SK-N-SH treated with all-trans-retinoic acid at 6 μM for 48 hours (cell line): Measurements from ENCODE around the gene UCHL1.

Experiments
- ATAC-seq: fragments of 200-7000 bp; cut with Tn5 transposase; 3 replicates; pipeline ENCODE4 v1.9.1; 2020; ENCODE audit warnings: mild to moderate bottlenecking, moderate library complexity
- ARNTL ChIP-seq: fragments of 450-650 bp; formaldehyde crosslinking; IDR thresholded peaks from 2 replicates; pipeline ENCODE4 v1.5.0; 2020; ENCODE audit warnings: low read depth, mild to moderate bottlenecking, moderate library complexity, borderline replicate concordance
- BACH2 ChIP-seq: fragments of 250-450 bp; sonication (Bioruptor Pico); IDR thresholded peaks from 2 replicates; pipeline ENCODE4 v1.9.0; 2021; ENCODE audit warnings: mild to moderate bottlenecking, borderline replicate concordance
- CSDC2 ChIP-seq: fragments of 250-450 bp; sonication (Bioruptor Pico); IDR thresholded peaks from 2 replicates; pipeline ENCODE4 v1.5.0; 2020; ENCODE audit warnings: mild to moderate bottlenecking, moderate library complexity
- CSRNP3 ChIP-seq: fragments of 250-450 bp; sonication (Bioruptor Pico); IDR thresholded peaks from 2 replicates; pipeline ENCODE4 v1.5.1; 2021; ENCODE audit warnings: mild to moderate bottlenecking, moderate library complexity
- ESRRG ChIP-seq: fragments of 250-450 bp; sonication (Bioruptor Pico); IDR thresholded peaks from 2 replicates; pipeline ENCODE4 v1.6.1; 2021; ENCODE audit warnings: mild to moderate bottlenecking
- GLIS3 ChIP-seq: fragments of 250-450 bp; sonication (Bioruptor Pico); IDR thresholded peaks from 2 replicates; pipeline ENCODE4 v1.5.0; 2020; ENCODE audit warnings: mild to moderate bottlenecking, moderate library complexity
- OSR1 ChIP-seq: fragments of 250-450 bp; sonication (Bioruptor Pico); IDR thresholded peaks from 2 replicates; pipeline ENCODE4 v1.8.0; 2022; ENCODE audit warnings: moderate library complexity, mild to moderate bottlenecking, inconsistent platforms
- PATZ1 ChIP-seq: fragments of 250-450 bp; sonication (Bioruptor Pico); IDR thresholded peaks from 2 replicates; pipeline ENCODE4 v1.8.0; 2020; ENCODE audit warnings: mild to moderate bottlenecking, moderate library complexity, borderline replicate concordance
- PPARA ChIP-seq: fragments of 250-450 bp; sonication (Bioruptor Pico); IDR thresholded peaks from 2 replicates; pipeline ENCODE4 v1.5.0; 2020; ENCODE audit warnings: mild to moderate bottlenecking, borderline replicate concordance
- RARB ChIP-seq: fragments of 250-450 bp; sonication (Bioruptor Pico); IDR thresholded peaks from 2 replicates; pipeline ENCODE4 v1.8.0; 2021; ENCODE audit warnings: mild to moderate bottlenecking, moderate library complexity
- SNAI2 ChIP-seq: fragments of 250-450 bp; sonication (Bioruptor Pico); IDR thresholded peaks from 2 replicates; pipeline ENCODE4 v1.5.0; 2020; ENCODE audit warnings: mild to moderate bottlenecking, moderate library complexity
- TOX ChIP-seq: fragments of 250-450 bp; sonication (Bioruptor Pico); IDR thresholded peaks from 2 replicates; pipeline ENCODE4 v1.8.0; 2021; ENCODE audit warnings: mild to moderate bottlenecking, moderate library complexity, borderline replicate concordance
- TSHZ2 ChIP-seq: fragments of 250-450 bp; sonication (Bioruptor Pico); IDR thresholded peaks from 2 replicates; pipeline ENCODE4 v1.5.0; 2020; ENCODE audit warnings: mild to moderate bottlenecking, moderate library complexity
- ZC3H10 ChIP-seq: fragments of 250-450 bp; sonication (Bioruptor Pico); IDR thresholded peaks from 2 replicates; pipeline ENCODE4 v1.5.1; 2021; ENCODE audit warnings: mild to moderate bottlenecking, moderate library complexity
- ZNF565 ChIP-seq: fragments of 450-650 bp; formaldehyde crosslinking; conservative IDR thresholded peaks from 2 replicates; pipeline ENCODE4 v1.5.0; 2020; ENCODE audit warnings: low read depth, mild to moderate bottlenecking, moderate library complexity
- ZNF8 ChIP-seq: fragments of 450-650 bp; formaldehyde crosslinking; IDR thresholded peaks from 2 replicates; pipeline ENCODE4 v1.5.0; 2020; ENCODE audit warnings: mild to moderate bottlenecking, moderate library complexity
- TF ChIP-seq, protein P1 (sequence below): fragments of 250-450 bp; sonication (Bioruptor Pico); IDR thresholded peaks from 2 replicates; pipeline ENCODE4 v1.8.0; 2021; ENCODE audit warnings: low read depth, mild to moderate bottlenecking, moderate library complexity, borderline replicate concordance
- TF ChIP-seq, protein P2 (sequence below): fragments of 250-450 bp; sonication (Bioruptor Pico); IDR thresholded peaks from 2 replicates; pipeline ENCODE4 v1.5.1; 2020; ENCODE audit warnings: low read depth, mild to moderate bottlenecking, moderate library complexity

The UCHL1 gene

GRCh38 chr4:41236032-41236431 lies 20.7 kb upstream of the UCHL1 start:
- ATAC-seq: no peak
- no peak for TF ChIP-seq SNAI2 (CRISPR knock-in tag)
- TF ChIP-seq RARB (CRISPR knock-in tag): no peak
- TF ChIP-seq, protein P1, sequence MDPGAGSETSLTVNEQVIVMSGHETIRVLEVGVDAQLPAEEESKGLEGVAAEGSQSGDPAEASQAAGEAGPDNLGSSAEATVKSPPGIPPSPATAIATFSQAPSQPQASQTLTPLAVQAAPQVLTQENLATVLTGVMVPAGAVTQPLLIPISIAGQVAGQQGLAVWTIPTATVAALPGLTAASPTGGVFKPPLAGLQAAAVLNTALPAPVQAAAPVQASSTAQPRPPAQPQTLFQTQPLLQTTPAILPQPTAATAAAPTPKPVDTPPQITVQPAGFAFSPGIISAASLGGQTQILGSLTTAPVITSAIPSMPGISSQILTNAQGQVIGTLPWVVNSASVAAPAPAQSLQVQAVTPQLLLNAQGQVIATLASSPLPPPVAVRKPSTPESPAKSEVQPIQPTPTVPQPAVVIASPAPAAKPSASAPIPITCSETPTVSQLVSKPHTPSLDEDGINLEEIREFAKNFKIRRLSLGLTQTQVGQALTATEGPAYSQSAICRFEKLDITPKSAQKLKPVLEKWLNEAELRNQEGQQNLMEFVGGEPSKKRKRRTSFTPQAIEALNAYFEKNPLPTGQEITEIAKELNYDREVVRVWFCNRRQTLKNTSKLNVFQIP (CRISPR knock-in tag): no peak
- TF ChIP-seq GLIS3 (CRISPR knock-in tag): no peak
- TF ChIP-seq CSRNP3 (CRISPR knock-in tag): no peak
- no peak for TF ChIP-seq OSR1 (CRISPR knock-in tag)
- no peak for TF ChIP-seq ZNF8
- no peak for TF ChIP-seq ZC3H10 (CRISPR knock-in tag)
- no peak for TF ChIP-seq ARNTL

GRCh38 chr4:41236508-41236907 lies 20.2 kb upstream of the UCHL1 start:
- ATAC-seq: no peak
- TF ChIP-seq PATZ1 (CRISPR knock-in tag) (no peak), TOX (CRISPR knock-in tag) (no peak), ZNF565 (no peak), ZNF8 (no peak), ZC3H10 (CRISPR knock-in tag) (no peak), CSDC2 (no peak), RARB (CRISPR knock-in tag) (no peak), BACH2 (CRISPR knock-in tag) (no peak), PPARA (CRISPR knock-in tag) (no peak), OSR1 (CRISPR knock-in tag) (no peak)
- TF ChIP-seq, protein P1 (CRISPR knock-in tag): no peak
- TF ChIP-seq, protein P2, sequence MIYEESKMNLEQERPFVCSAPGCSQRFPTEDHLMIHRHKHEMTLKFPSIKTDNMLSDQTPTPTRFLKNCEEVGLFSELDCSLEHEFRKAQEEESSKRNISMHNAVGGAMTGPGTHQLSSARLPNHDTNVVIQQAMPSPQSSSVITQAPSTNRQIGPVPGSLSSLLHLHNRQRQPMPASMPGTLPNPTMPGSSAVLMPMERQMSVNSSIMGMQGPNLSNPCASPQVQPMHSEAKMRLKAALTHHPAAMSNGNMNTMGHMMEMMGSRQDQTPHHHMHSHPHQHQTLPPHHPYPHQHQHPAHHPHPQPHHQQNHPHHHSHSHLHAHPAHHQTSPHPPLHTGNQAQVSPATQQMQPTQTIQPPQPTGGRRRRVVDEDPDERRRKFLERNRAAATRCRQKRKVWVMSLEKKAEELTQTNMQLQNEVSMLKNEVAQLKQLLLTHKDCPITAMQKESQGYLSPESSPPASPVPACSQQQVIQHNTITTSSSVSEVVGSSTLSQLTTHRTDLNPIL (CRISPR knock-in tag): no peak
- TF ChIP-seq, all 23 proteins: peak for 0

DNA sequence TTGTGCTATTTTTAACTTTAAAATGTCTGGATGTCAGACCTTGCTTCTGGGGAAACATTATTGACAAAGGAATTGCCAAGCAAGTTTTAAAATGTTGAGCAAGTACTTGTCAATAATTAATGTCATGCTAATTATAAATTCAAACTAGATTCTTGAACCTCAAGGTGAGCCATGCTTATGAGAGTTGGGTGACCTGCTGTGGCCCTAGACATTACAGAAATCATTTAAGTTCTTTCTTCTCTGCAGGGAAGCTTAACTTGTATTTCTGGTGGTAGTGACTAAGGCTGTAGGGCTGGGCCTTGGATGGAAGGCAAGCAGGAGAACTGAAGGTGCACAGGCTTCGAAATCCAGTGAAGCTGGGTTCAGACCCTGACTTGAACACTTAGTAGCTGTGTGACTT lies 14.8 kb upstream of the UCHL1 start:
- ATAC-seq: no peak
- TF ChIP-seq PPARA (CRISPR knock-in tag) (no peak), TSHZ2 (CRISPR knock-in tag) (no peak), ZNF8 (no peak), PATZ1 (CRISPR knock-in tag) (no peak), CSDC2 (no peak), ZNF565 (no peak), ESRRG (CRISPR knock-in tag) (no peak)
- TF ChIP-seq, protein P1 (CRISPR knock-in tag): no peak
- TF ChIP-seq, all 23 proteins: peak for 0
